ENCODE results near the gene ELK4. TPM values are rescaled to one million over a fixed set of nuclear protein-coding genes. Genes with fewer than 3 reads are reported as not detected.

ELK4 gene
- polyA plus RNA-seq, 3 donors: 1.4 to 9.0 (median 2.6) TPM

DNA sequence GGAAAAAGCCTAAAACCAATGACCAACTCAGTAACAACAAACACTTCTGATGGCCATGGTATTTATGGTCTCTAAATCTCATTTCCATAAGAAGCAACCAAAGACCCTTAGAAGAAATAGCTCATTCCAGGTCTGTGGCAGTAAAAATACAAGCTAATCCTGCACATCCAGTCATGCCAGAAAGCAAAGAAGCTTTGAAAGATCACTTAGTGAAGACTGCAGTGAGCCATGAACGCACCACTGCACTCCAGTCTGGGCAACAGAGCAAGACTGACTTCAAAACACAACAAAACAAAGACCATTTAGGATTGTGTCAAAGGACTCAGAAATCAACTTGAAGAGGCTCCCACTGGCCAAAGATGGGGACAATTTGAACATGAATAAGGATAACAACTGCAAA lies 18.4 kb upstream of the ELK4 start:
- no peaks in the 10 kb centered on the region for H3K79me2 ChIP-seq (ENCODE audit: insufficient read depth, low read length)
- no peak overlapping the region for H3K9ac ChIP-seq (ENCODE audit: insufficient read depth, low read length, poor library complexity, severe bottlenecking)
- WGBS (ENCODE audit: insufficient coverage): no CpG with 5 or more reads among the region's 1 CpG
- no peak overlapping the region for H3K27ac ChIP-seq (ENCODE audit: low read depth in 1 of 2, low read length in 2 of 2)
- intact Hi-C loops (cut with micrococcal nuclease): no loop called here
- Mint-ChIP-seq H3K4me3 (no peak overlapping the region), H3K27ac (no peak overlapping the region), H3K27me3 (ENCODE audit: low read depth in 3 of 3) (peaks cover 0 to 5% (median 1%) of the 10 kb centered on the region in 3 donors), H3K4me1 (no peaks in the 10 kb centered on the region), H3K36me3 (no peaks in the 10 kb centered on the region), H3K9me3 (no peaks in the 10 kb centered on the region)
- no peaks in the 10 kb centered on the region for H3K36me3 ChIP-seq (replicated peaks in 1 of 2; ENCODE audit: control insufficient read depth in 1 of 2, insufficient read depth in 2 of 2, low read length in 2 of 2)
- no peak overlapping the region for H2AFZ ChIP-seq (ENCODE audit: insufficient read depth, low read depth, low read length, poor library complexity, severe bottlenecking)
- H4K20me1 ChIP-seq (ENCODE audit: insufficient read depth, low read length): no peaks in the 10 kb centered on the region
- H3K9me3 ChIP-seq (replicated peaks in 1 of 2; ENCODE audit: control insufficient read depth in 1 of 2, insufficient read depth in 1 of 2, low read length in 2 of 2): no peaks in the 10 kb centered on the region
- DNase-seq: no peak
- H3K4me2 ChIP-seq (replicated peaks; ENCODE audit: extremely low read depth, low read length, poor library complexity, severe bottlenecking): no peak overlapping the region
- no peaks in the 10 kb centered on the region for H3K4me1 ChIP-seq (ENCODE audit: control insufficient read depth in 1 of 2, insufficient read depth in 2 of 2, low read length in 2 of 2)
- H3K27me3 ChIP-seq (ENCODE audit: control insufficient read depth in 2 of 2, insufficient read depth in 2 of 2, low read length in 2 of 2): no peaks in the 10 kb centered on the region
- no peak overlapping the region for H3K4me3 ChIP-seq (replicated peaks in 1 of 3; ENCODE audit: low read depth in 2 of 3, low read length in 3 of 3)
- TF ChIP-seq, protein P1, sequence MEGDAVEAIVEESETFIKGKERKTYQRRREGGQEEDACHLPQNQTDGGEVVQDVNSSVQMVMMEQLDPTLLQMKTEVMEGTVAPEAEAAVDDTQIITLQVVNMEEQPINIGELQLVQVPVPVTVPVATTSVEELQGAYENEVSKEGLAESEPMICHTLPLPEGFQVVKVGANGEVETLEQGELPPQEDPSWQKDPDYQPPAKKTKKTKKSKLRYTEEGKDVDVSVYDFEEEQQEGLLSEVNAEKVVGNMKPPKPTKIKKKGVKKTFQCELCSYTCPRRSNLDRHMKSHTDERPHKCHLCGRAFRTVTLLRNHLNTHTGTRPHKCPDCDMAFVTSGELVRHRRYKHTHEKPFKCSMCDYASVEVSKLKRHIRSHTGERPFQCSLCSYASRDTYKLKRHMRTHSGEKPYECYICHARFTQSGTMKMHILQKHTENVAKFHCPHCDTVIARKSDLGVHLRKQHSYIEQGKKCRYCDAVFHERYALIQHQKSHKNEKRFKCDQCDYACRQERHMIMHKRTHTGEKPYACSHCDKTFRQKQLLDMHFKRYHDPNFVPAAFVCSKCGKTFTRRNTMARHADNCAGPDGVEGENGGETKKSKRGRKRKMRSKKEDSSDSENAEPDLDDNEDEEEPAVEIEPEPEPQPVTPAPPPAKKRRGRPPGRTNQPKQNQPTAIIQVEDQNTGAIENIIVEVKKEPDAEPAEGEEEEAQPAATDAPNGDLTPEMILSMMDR (IDR thresholded peaks at IDR 0.05): no peak

DNA sequence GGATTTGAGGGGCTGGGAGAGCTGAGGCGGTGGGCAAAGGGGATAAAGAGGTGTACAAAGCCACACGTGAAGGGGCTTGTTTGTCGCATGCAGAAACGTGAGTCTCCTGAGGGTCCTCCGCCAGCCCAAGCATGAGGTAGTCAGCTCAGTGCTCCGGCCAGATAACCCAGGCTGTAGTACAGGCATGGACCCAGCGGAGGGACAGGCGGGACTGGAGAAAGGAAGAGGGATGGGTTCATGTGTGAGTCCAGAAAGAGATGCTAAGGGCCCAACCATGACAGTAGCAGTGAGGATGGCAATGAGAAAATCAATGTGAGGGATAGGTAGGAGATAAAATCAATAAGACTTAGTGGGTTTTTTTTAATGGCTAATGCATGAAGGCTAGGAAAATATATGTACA lies 13.7 kb upstream of the ELK4 start:
- intact Hi-C loops (cut with micrococcal nuclease): no loop called here
- H2AFZ ChIP-seq (ENCODE audit: insufficient read depth, low read depth, low read length, poor library complexity, severe bottlenecking): no peak overlapping the region
- peaks cover 0 to 3% (median 2%) of the 10 kb centered on the region in 3 donors for H3K27me3 Mint-ChIP-seq (ENCODE audit: low read depth in 3 of 3)
- DNase-seq: no peak
- H3K9me3 Mint-ChIP-seq: no peaks in the 10 kb centered on the region
- no peaks in the 10 kb centered on the region for H3K4me1 Mint-ChIP-seq
- H3K4me2 ChIP-seq (replicated peaks; ENCODE audit: extremely low read depth, low read length, poor library complexity, severe bottlenecking): no peak overlapping the region
- no peaks in the 10 kb centered on the region for H3K79me2 ChIP-seq (ENCODE audit: insufficient read depth, low read length)
- H3K4me3 ChIP-seq (replicated peaks in 1 of 3; ENCODE audit: low read depth in 2 of 3, low read length in 3 of 3): no peak overlapping the region
- no peaks in the 10 kb centered on the region for H3K9me3 ChIP-seq (replicated peaks in 1 of 2; ENCODE audit: control insufficient read depth in 1 of 2, insufficient read depth in 1 of 2, low read length in 2 of 2)
- no peaks in the 10 kb centered on the region for H3K36me3 ChIP-seq (replicated peaks in 1 of 2; ENCODE audit: control insufficient read depth in 1 of 2, insufficient read depth in 2 of 2, low read length in 2 of 2)
- TF ChIP-seq, protein P1 (IDR thresholded peaks at IDR 0.05): no peak
- H4K20me1 ChIP-seq (ENCODE audit: insufficient read depth, low read length): no peaks in the 10 kb centered on the region
- no peak overlapping the region for H3K27ac Mint-ChIP-seq
- no peak overlapping the region for H3K27ac ChIP-seq (ENCODE audit: low read depth in 1 of 2, low read length in 2 of 2)
- no peak overlapping the region for H3K9ac ChIP-seq (ENCODE audit: insufficient read depth, low read length, poor library complexity, severe bottlenecking)
- H3K27me3 ChIP-seq (ENCODE audit: control insufficient read depth in 2 of 2, insufficient read depth in 2 of 2, low read length in 2 of 2): no peaks in the 10 kb centered on the region
- H3K4me3 Mint-ChIP-seq: no peak overlapping the region
- H3K36me3 Mint-ChIP-seq: no peaks in the 10 kb centered on the region
- no peaks in the 10 kb centered on the region for H3K4me1 ChIP-seq (ENCODE audit: control insufficient read depth in 1 of 2, insufficient read depth in 2 of 2, low read length in 2 of 2)
- WGBS (ENCODE audit: insufficient coverage): 98% methylated on average over 8 of the region's 8 CpGs

All from CD14-positive monocyte (primary cell).